ENCODE data around the gene GDPD3. TPM values are rescaled to one million over a fixed set of nuclear protein-coding genes. Genes with fewer than 3 reads are reported as not detected.
"Not testable (repeated sequence)": the region's sequence is repeated elsewhere in the genome, so short reads cannot be mapped to it uniquely, and the experiment has no call there.

GDPD3 gene
- total and polyA plus RNA-seq, 10 of the 15 experiments (the other 5 are each of a cell fraction or from before 2014, with no cell fraction given): 0.29 to 3.3 (median 0.97) TPM

GRCh38 chr16:30127993-30128392 lies 14.7 kb upstream of the GDPD3 start (continued):
- no peak for TF ChIP-seq CTCF (IDR thresholded peaks at IDR 0.05 in 2 of 3, conservative IDR thresholded peaks at IDR 0.05 in 1 of 3; ENCODE audit: control insufficient read depth in 2 of 3, extremely low read depth in 1 of 3, insufficient read depth in 1 of 3, low read depth in 3 of 3, low read length in 3 of 3)
- no peak for TF ChIP-seq E4F1 (IDR thresholded peaks at IDR 0.05; ENCODE audit: borderline replicate concordance, partially characterized antibody)
- no peak for TF ChIP-seq NFYA (IDR thresholded peaks at IDR 0.05; ENCODE audit: borderline replicate concordance, low read depth, low read length)
- no peak for TF ChIP-seq NFYB (IDR thresholded peaks at IDR 0.05; ENCODE audit: insufficient read depth, low read depth, low read length)
- TF ChIP-seq CEBPB (IDR thresholded peaks at IDR 0.05; ENCODE audit: borderline replicate concordance in 1 of 2, low read depth in 2 of 2, low read length in 2 of 2): no peak
- no peak for TF ChIP-seq E2F8 (IDR thresholded peaks at IDR 0.05; ENCODE audit: low read depth, partially characterized antibody)
- no peak for TF ChIP-seq HDGF (IDR thresholded peaks at IDR 0.05)
- no peak for TF ChIP-seq SUZ12 (IDR thresholded peaks at IDR 0.05; ENCODE audit: unreplicated experiment)
- TF ChIP-seq YBX1 (IDR thresholded peaks at IDR 0.05): no peak
- no peak for TF ChIP-seq RFX5 (IDR thresholded peaks at IDR 0.05; ENCODE audit: low read depth, low read length)

- in situ Hi-C loops (cut with MboI); ATAC-seq; H2AFZ ChIP-seq (ENCODE audit: control insufficient read depth, low read depth, low read length); DNase-seq (ENCODE audit: low read depth, low spot score); H3K9ac ChIP-seq (ENCODE audit: control insufficient read depth, insufficient read depth, low read length); H3K4me3 ChIP-seq; H3K4me2 ChIP-seq (ENCODE audit: control insufficient read depth, insufficient read depth); H3K36me3 ChIP-seq (ENCODE audit: control insufficient read depth in 2 of 2, insufficient read depth in 2 of 2, low read length in 1 of 2); intact Hi-C loops (cut with micrococcal nuclease; ENCODE audit: unreplicated experiment); FAIRE-seq; BruUV-seq (replicated peaks); H4K20me1 ChIP-seq (ENCODE audit: control insufficient read depth, insufficient read depth); H3K79me2 ChIP-seq (ENCODE audit: control insufficient read depth, insufficient read depth, low read length); H3K27ac ChIP-seq (ENCODE audit: control insufficient read depth, insufficient read depth); H3K9me3 ChIP-seq (replicated peaks; ENCODE audit: control insufficient read depth, insufficient read depth, low read length); H3K27me3 ChIP-seq (replicated peaks in 1 of 2; ENCODE audit: control insufficient read depth in 2 of 2, insufficient read depth in 2 of 2, low read length in 1 of 2): not testable (repeated sequence)
- WGBS (ENCODE audit: insufficient coverage, insufficient replicate concordance, low lambda C conversion rate, missing lambda C conversion rate): 80% methylated on average over 9 of the region's 9 CpGs
- RAD21 ChIA-PET (ENCODE audit: unreplicated experiment): interaction anchor here (0.6 to 1.2 kb wide), 3 partner anchors 34 to 60 kb away, joined by 3 read pairs; partner anchors contain the start of genes CORO1A and TBX6
- POLR2A ChIA-PET: interaction anchor here (1.3 to 1.6 kb wide), 2 partner anchors 11 to 60 kb away, joined by 5 to 6 read pairs; no protein-coding TSS in a partner anchor
- CTCF ChIA-PET: interaction anchor here (0.6 to 4.2 kb wide), 4 partner anchors 9 to 282 kb away, joined by 3 to 22 read pairs (median 3); partner anchors contain the start of genes GDPD3 and ZNF771
- SMC1A ChIA-PET (ENCODE audit: uncharacterized antibody, unreplicated experiment): interaction anchor here (1.5 kb wide), 1 partner anchor 34 kb away, joined by 5 read pairs; no protein-coding TSS in a partner anchor
- peaks cover 17% of the 10 kb centered on the region for H3K4me1 ChIP-seq (ENCODE audit: control insufficient read depth, insufficient read depth, low read length)
Observed at GRCh38 chr16:30125690-30126089, 12.4 kb upstream of the GDPD3 start.
